IPS-15b (cell line): ENCODE data around the gene CAMK1G.

Experiments used
- H3K27me3 ChIP-seq: one replicate; pipeline ENCODE4 v1.6.1; 2013; ENCODE audit warnings: low read length; ENCODE audit not compliant: control insufficient read depth, insufficient read depth
- H3K36me3 ChIP-seq: one replicate; pipeline ENCODE4 v1.6.1; 2013; ENCODE audit warnings: low read length; ENCODE audit not compliant: control insufficient read depth, insufficient read depth
- H3K4me1 ChIP-seq: one replicate; pipeline ENCODE4 v1.6.1; 2013; ENCODE audit warnings: mild to moderate bottlenecking, low read length; ENCODE audit not compliant: control insufficient read depth, insufficient read depth
- H3K4me3 ChIP-seq: one replicate; pipeline ENCODE4 v1.5.1; 2013; ENCODE audit warnings: low read depth, low read length
- H3K9ac ChIP-seq: one replicate; pipeline ENCODE4 v1.6.1; 2013; ENCODE audit warnings: low read depth, mild to moderate bottlenecking, low read length
- H3K9me3 ChIP-seq: one replicate; pipeline ENCODE4 v1.6.1; 2013; ENCODE audit warnings: mild to moderate bottlenecking, low read length; ENCODE audit not compliant: control insufficient read depth, insufficient read depth

Gene CAMK1G

GRCh38 chr1:209641832-209642172 is 58.3 kb downstream of the CAMK1G start:
- H3K4me1 ChIP-seq: peaks cover 3% of the 10 kb centered on the region
- no peak overlapping the region for H3K9ac ChIP-seq
- no peak overlapping the region for H3K4me3 ChIP-seq
- H3K9me3 ChIP-seq: no peaks in the 10 kb centered on the region
- no peaks in the 10 kb centered on the region for H3K27me3 ChIP-seq
- H3K36me3 ChIP-seq: no peaks in the 10 kb centered on the region

DNA sequence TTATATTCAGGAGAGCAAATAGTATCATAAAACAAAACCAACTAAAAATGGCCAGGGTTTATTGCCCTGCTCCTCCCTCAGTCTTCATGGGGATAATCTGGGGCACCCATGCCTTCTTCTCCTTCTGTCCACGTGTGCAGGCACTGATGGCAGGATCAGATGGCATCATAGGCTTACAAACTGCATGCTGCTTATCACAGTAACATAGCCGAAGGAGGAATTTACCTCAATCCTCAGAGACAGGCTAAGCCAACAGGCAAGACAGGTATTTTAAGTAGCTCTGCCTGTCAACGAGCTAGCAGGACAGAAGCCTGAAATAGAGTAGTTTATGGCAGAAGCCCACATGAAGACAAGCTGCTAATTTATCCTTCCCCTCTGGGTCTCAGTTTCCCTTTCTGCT is 59.3 kb downstream of the CAMK1G start:
- Histone ChIP-seq H3K4me3 (no peak overlapping the region), H3K36me3 (no peaks in the 10 kb centered on the region), H3K9ac (no peak overlapping the region), H3K9me3 (no peaks in the 10 kb centered on the region), H3K27me3 (no peaks in the 10 kb centered on the region), H3K4me1 (peaks cover 3% of the 10 kb centered on the region)

DNA sequence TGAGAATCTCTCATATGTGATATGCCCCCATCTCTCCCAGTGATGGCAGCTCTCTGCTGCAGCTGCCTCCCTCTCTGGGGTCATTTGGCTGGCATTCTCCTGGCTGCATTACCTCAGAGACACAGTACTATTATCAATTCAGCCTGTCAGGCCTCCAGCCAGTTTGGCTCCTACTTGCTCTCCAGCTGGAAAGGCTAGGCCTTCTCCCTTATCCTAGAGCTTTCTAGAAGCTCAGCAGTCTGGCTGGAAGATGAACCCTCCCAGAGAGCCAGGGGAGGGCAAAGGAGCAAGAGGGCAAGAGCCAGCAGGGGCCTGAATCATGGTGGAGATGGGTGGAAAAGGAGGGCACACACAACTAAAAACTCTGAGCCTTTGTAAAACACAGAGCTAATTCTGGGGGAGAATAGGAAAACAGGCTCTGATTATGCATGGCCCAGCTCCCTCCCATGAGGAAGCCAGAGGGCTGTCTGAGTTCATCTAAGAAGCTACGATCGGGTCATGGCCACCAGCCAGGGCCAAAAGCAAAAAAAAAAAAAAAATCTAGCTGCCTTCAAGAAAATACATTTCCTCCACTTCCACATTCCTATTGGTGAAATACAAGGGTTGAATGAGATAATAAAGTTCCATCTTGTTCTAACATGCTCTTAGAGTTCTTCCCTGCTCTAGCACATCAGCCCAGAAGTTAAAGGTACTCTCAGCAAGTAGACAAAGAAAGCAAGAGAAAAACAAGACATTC is 59.9 kb downstream of the CAMK1G start:
- Histone ChIP-seq H3K9ac (no peak overlapping the region), H3K4me3 (no peak overlapping the region), H3K36me3 (no peaks in the 10 kb centered on the region), H3K4me1 (peaks cover 3% of the 10 kb centered on the region), H3K27me3 (no peaks in the 10 kb centered on the region), H3K9me3 (no peaks in the 10 kb centered on the region)

DNA sequence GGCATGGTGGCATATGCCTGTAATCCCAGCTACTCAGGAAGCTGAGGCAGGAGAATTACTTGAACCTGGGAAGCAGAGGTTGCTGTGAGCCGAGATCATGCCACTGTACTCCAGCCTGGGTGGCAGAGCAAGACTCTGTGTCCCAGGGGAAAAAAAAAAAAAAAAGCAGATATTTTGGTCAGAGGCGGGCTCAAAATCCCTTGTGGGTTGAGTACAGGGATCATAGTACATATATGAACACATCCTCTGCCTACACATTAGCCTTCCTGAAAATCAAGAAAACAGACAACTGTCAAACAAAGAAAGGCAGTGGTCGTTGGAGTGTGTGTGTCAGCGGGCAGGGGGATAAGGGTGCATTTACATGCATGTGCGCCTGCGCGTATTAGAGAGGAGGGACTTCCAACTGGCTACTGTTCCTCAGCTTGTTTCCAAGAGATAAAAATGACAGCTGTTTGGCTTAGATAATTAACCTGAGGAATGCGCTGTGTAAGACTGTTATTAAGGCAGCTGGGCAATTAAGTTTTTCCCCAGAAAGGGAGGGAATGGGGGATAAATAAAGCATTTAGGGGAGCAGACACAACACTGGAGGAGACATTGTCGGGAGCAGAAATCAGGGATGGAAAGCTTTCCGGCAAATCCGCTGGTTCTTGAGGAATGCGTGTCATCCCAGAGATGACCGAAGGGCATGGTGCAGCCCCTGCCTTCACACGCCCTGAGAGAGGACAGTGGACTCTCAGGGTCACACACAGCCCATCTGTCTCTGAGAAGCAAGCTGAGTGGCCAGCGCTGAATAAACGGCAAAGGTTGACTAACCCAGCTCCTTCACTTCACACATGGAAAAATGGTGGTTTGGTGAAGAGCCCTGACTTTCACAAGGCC is 62.3 kb downstream of the CAMK1G start:
- H3K36me3 ChIP-seq: no peaks in the 10 kb centered on the region
- peaks cover 3% of the 10 kb centered on the region for H3K4me1 ChIP-seq

DNA sequence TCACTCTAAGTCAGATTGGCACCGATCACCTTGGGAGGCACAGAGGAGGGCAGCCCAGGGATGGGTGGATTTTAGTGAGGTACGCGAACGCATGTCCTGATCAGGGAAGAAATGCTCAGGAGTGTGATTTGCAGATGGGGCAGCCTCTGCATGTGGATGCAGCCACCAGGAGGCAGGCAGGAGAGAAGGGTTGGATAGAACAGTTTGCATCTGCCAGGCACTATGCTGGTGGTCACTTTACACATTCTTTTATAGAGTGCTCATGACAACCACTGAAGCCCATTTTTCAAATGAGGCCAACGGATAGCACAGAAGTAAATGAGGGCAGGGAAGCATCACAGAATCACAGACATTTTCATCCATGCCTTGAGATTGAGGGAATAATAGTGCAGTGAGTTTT is 63.0 kb downstream of the CAMK1G start:
- H3K27me3 ChIP-seq: no peaks in the 10 kb centered on the region
- H3K9me3 ChIP-seq: no peaks in the 10 kb centered on the region
- H3K4me1 ChIP-seq: no peaks in the 10 kb centered on the region
- no peaks in the 10 kb centered on the region for H3K36me3 ChIP-seq
- no peak overlapping the region for H3K4me3 ChIP-seq
- H3K9ac ChIP-seq: no peak overlapping the region

More for the DNA sequence above, 62.3 kb downstream of the CAMK1G start:
- no peaks in the 10 kb centered on the region for H3K27me3 ChIP-seq
- H3K9ac ChIP-seq: no peak overlapping the region
- H3K4me3 ChIP-seq: no peak overlapping the region
- H3K9me3 ChIP-seq: no peaks in the 10 kb centered on the region

DNA sequence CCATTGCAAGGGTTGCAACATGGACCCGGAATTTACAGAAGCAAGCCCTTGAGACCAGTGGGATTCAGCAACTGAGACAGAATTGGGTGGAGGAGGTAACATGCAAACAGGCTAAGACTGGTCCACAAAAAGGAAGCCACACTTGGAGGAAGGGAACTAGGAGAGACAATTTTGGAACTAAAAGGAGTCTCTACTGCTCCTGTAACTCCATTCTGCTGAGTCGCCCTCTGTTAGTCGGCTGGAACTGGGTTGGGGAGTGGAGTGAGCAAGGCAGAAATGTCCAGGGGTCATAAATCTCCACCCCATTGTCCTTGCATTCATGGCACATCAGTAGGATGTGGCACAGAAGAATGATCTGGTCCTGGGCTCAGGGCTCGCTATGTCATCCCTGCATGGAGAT is 63.6 kb downstream of the CAMK1G start:
- Histone ChIP-seq H3K4me3 (no peak overlapping the region), H3K9me3 (no peaks in the 10 kb centered on the region), H3K36me3 (no peaks in the 10 kb centered on the region), H3K9ac (no peak overlapping the region), H3K27me3 (no peaks in the 10 kb centered on the region), H3K4me1 (no peaks in the 10 kb centered on the region)

GRCh38 chr1:209648346-209648745 is 64.8 kb downstream of the CAMK1G start:
- Histone ChIP-seq H3K27me3 (no peaks in the 10 kb centered on the region), H3K36me3 (no peaks in the 10 kb centered on the region), H3K4me1 (peaks cover 12% of the 10 kb centered on the region), H3K9me3 (no peaks in the 10 kb centered on the region), H3K9ac (no peak overlapping the region), H3K4me3 (no peak overlapping the region)

GRCh38 chr1:209648931-209649776 is 65.6 kb downstream of the CAMK1G start:
- Histone ChIP-seq H3K9me3 (no peaks in the 10 kb centered on the region), H3K36me3 (no peaks in the 10 kb centered on the region), H3K4me1 (peaks cover 17% of the 10 kb centered on the region), H3K9ac (no peak overlapping the region), H3K4me3 (no peak overlapping the region), H3K27me3 (no peaks in the 10 kb centered on the region)

DNA sequence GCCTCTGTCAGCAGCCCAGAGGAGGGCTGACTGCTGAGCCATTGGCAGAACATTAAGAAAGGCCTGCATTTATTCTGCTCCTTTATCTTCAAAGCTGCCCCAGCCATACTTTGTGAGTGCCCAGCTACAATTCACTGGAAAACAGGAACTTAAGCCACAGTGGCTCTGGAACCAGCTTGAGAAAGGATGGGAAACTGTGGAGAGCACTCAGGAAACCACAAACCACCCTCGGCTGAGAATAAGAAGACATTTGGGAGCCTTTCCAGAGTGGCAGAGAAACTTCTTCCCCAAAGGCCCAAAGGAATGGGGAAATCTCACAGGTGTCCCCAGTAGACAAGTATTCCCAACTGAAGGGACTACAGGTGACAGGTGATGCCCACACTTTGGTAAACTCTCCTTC is 66.9 kb downstream of the CAMK1G start:
- no peak overlapping the region for H3K4me3 ChIP-seq
- peaks cover 17% of the 10 kb centered on the region for H3K4me1 ChIP-seq
- no peaks in the 10 kb centered on the region for H3K36me3 ChIP-seq
- no peaks in the 10 kb centered on the region for H3K27me3 ChIP-seq
- H3K9ac ChIP-seq: no peak overlapping the region
- H3K9me3 ChIP-seq: no peaks in the 10 kb centered on the region

DNA sequence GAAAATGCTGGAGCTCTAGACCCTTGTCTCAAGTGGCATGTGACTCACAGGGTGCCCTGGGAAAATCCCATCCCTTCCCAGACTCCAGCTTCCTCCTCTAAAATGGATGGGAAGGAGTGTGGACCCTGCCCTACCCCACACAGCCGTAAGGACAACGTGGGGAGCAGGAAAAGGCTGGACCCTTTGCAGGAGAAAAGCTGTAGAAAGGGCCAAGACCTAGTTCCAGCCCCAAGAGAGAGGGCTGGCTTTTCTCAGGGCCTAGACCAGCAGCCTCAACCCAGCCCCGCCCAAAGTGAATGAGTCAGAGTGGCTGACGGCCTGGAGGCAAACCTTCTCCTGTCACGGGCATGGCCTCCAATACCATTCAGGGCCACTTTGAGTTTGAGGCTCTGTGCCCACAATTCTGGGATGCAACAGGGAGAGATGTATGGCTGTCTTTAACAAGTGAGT is 67.6 kb downstream of the CAMK1G start:
- H3K4me1 ChIP-seq: peaks cover 17% of the 10 kb centered on the region
- H3K9ac ChIP-seq: no peak overlapping the region
- H3K4me3 ChIP-seq: no peak overlapping the region

DNA sequence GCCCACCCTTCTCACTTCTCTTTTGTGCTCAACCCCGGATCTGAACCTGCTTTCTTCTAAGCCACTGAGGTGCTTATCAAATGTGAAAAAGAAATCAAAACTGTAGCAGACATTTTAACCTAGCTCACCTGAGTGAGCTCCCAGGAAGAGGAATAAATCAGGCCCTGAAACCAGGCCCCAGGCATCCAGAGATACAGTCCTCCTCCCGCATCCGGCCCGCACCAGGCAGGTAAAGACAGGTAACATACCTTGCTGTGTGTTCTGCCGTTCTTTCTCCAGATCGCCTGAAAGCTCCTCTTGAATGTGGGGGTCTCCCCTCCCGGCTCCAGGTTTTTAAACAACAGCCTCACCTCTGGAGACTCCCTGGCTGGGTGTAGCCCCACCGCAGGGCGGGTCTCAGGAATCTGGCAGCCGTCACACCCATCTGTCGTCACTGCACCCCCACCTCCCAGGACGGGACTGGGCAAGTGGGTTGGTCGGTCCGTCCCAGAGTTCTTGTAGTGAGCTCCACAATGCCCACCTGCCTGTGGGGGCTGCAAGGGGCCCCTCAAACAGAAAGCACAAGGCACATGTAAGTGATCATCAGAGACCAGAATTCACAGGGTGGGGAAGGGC is 68.7 kb downstream of the CAMK1G start, which contains the start of gene LAMB3:
Gene LAMB3, minus strand, starts transcription at position 305 of the 615 bp plus-strand sequence. CDS start 1,481 bp downstream, outside the sequence.
- Histone ChIP-seq H3K9ac (no peak within 1 kb of the TSS), H3K9me3 (no peaks in the 10 kb centered on the region), H3K4me1 (peaks cover 17% of the 10 kb centered on the region), H3K36me3 (no peaks in the 10 kb centered on the region), H3K27me3 (no peaks in the 10 kb centered on the region), H3K4me3 (no peak within 1 kb of the TSS)

More for the DNA sequence above, 67.6 kb downstream of the CAMK1G start:
- Histone ChIP-seq H3K36me3 (no peaks in the 10 kb centered on the region), H3K9me3 (no peaks in the 10 kb centered on the region), H3K27me3 (no peaks in the 10 kb centered on the region)
